Measurements from ENCODE around the gene HADHA.

DNA sequence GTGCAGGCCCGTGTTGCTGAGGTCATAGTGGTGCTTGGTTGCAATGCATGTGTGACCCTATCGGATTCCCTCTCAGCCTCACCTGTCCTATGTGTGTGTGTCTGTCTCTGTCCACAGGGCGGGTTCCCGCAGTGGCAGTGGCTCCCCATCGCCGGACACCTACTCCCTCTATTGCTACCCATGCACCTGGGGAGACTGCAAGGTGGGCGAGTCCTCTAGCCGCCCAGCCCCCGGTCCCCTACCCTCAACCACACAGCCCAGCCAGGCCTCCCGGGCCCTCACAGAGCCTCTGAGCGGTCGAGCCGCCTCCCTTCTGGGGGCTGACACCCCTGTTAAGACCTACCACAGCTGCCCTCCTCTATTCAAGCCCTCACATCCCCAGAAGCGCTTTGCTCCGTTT lies 57.3 kb downstream of the HADHA start:
- TF ChIP-seq, protein P1, sequence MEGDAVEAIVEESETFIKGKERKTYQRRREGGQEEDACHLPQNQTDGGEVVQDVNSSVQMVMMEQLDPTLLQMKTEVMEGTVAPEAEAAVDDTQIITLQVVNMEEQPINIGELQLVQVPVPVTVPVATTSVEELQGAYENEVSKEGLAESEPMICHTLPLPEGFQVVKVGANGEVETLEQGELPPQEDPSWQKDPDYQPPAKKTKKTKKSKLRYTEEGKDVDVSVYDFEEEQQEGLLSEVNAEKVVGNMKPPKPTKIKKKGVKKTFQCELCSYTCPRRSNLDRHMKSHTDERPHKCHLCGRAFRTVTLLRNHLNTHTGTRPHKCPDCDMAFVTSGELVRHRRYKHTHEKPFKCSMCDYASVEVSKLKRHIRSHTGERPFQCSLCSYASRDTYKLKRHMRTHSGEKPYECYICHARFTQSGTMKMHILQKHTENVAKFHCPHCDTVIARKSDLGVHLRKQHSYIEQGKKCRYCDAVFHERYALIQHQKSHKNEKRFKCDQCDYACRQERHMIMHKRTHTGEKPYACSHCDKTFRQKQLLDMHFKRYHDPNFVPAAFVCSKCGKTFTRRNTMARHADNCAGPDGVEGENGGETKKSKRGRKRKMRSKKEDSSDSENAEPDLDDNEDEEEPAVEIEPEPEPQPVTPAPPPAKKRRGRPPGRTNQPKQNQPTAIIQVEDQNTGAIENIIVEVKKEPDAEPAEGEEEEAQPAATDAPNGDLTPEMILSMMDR (conservative IDR thresholded peaks at IDR 0.05 in 1 of 2, IDR thresholded peaks at IDR 0.05 in 1 of 2; ENCODE audit: low read depth in 1 of 2, low read length in 2 of 2), result no peak
- no peak for TF ChIP-seq EZH2 (IDR thresholded peaks at IDR 0.05; ENCODE audit: low read length, missing control alignments)
